DND-41 (cell line): ENCODE measurements around the gene SYDE2.
A peak's percentile ranks its signal among the peaks of the same experiment; 100 is the strongest.

Experiments used
- ATAC-seq: fragments of 200-7000 bp; cut with Tn5 transposase; 3 replicates; pipeline ENCODE4 v1.9.1; 2021; ENCODE audit warnings: low read depth; ENCODE audit not compliant: insufficient read depth
- DNase-seq: peaks from one replicate; pipeline ENCODE4 v3.0.0-alpha.2; 2020
- H2AFZ ChIP-seq: 2 replicates; pipeline ENCODE4 v1.6.0; 2012; ENCODE audit warnings: low read depth, low read length
- H3K27ac ChIP-seq: 2 replicates; pipeline ENCODE4 v1.5.1; 2012; ENCODE audit warnings: low read length, inconsistent platforms
- H3K27me3 ChIP-seq: fragments of 200-600 bp; sonication (generic); 2 replicates; pipeline ENCODE4 v1.6.0; 2012; ENCODE audit warnings: low read length, mild to moderate bottlenecking, inconsistent platforms; ENCODE audit not compliant: insufficient read depth, poor library complexity
- H3K36me3 ChIP-seq: 2 replicates; pipeline ENCODE4 v1.5.1; 2012; ENCODE audit warnings: low read length, inconsistent platforms; ENCODE audit not compliant: insufficient read depth
- H3K4me1 ChIP-seq: 2 replicates; pipeline ENCODE4 v1.5.1; 2012; ENCODE audit warnings: mild to moderate bottlenecking, low read length; ENCODE audit not compliant: insufficient read depth
- H3K4me2 ChIP-seq: 2 replicates; pipeline ENCODE4 v1.6.0; 2012; ENCODE audit warnings: mild to moderate bottlenecking, moderate library complexity, low read length, inconsistent platforms; ENCODE audit not compliant: insufficient read depth
- H3K4me3 ChIP-seq, 2 experiments: fragments of 200-600 bp in 1 of 2; shearing (Covaris generic) in 1 of 2; 2 replicates each; pipeline ENCODE4 v1.5.1; 2012 to 2016; ENCODE audit warnings: inconsistent platforms in 2 of 2, low read length in 2 of 2, mild to moderate bottlenecking in 2 of 2, low read depth in 1 of 2, moderate library complexity in 1 of 2
- H3K79me2 ChIP-seq: 2 replicates; pipeline ENCODE4 v1.6.0; 2012; ENCODE audit warnings: low read length, inconsistent platforms; ENCODE audit not compliant: insufficient read depth
- H3K9ac ChIP-seq: 2 replicates; pipeline ENCODE4 v1.6.0; 2012; ENCODE audit warnings: low read depth, mild to moderate bottlenecking, inconsistent platforms, low read length, moderate library complexity
- H3K9me3 ChIP-seq: 2 replicates; pipeline ENCODE4 v1.5.1; 2012; ENCODE audit warnings: low read length, moderate library complexity, mild to moderate bottlenecking, inconsistent platforms; ENCODE audit not compliant: insufficient read depth, severe bottlenecking
- H4K20me1 ChIP-seq: 2 replicates; pipeline ENCODE4 v1.6.0; 2012; ENCODE audit warnings: low read length; ENCODE audit not compliant: insufficient read depth
- EZH2 ChIP-seq: IDR thresholded peaks from 3 replicates; pipeline ENCODE4 v1.6.1; 2012; ENCODE audit warnings: borderline replicate concordance, low read depth, mild to moderate bottlenecking, moderate library complexity, low read length, inconsistent platforms; ENCODE audit not compliant: severe bottlenecking
- TF ChIP-seq, protein P1 (sequence below): IDR thresholded peaks from 2 replicates; pipeline ENCODE4 v1.5.1; 2012; ENCODE audit warnings: borderline replicate concordance, low read length, moderate library complexity, mild to moderate bottlenecking; ENCODE audit not compliant: poor library complexity, severe bottlenecking; ENCODE audit errors: extremely low read depth

Gene SYDE2

DNA sequence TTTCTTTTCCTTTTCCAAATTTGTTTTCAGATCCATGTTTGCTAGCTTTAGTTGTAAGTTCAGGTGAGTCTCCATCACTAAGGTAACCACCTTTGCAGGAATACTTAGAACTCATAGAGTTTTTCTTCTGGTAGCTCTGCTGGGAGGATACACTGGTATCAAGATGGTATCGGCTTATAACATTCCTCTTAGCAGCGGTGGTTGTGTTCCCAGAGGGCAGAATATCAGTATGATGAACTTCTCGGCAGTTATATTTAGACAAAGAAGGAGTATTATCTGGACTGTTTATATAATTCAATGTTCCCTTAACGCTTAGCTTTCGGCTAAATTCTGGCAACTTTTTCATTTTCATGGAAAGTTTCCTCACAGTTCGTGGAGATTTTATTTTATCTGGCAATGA, 18.1 kb downstream of the SYDE2 start:
- Histone ChIP-seq H4K20me1 (no peaks in the 10 kb centered on the region), H3K9ac (no peak overlapping the region), H2AFZ (no peak overlapping the region), H3K4me2 (no peak overlapping the region), H3K36me3 (no peaks in the 10 kb centered on the region), H3K4me1 (peaks cover 15% of the 10 kb centered on the region), H3K4me3 (no peak overlapping the region), H3K79me2 (no peaks in the 10 kb centered on the region), H3K27ac (no peak overlapping the region), H3K27me3 (no peaks in the 10 kb centered on the region), H3K9me3 (no peaks in the 10 kb centered on the region)
- DNase-seq (no peak), ATAC-seq (no peak)
- TF ChIP-seq, protein P1, sequence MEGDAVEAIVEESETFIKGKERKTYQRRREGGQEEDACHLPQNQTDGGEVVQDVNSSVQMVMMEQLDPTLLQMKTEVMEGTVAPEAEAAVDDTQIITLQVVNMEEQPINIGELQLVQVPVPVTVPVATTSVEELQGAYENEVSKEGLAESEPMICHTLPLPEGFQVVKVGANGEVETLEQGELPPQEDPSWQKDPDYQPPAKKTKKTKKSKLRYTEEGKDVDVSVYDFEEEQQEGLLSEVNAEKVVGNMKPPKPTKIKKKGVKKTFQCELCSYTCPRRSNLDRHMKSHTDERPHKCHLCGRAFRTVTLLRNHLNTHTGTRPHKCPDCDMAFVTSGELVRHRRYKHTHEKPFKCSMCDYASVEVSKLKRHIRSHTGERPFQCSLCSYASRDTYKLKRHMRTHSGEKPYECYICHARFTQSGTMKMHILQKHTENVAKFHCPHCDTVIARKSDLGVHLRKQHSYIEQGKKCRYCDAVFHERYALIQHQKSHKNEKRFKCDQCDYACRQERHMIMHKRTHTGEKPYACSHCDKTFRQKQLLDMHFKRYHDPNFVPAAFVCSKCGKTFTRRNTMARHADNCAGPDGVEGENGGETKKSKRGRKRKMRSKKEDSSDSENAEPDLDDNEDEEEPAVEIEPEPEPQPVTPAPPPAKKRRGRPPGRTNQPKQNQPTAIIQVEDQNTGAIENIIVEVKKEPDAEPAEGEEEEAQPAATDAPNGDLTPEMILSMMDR: no peak
- no peak for TF ChIP-seq EZH2

DNA sequence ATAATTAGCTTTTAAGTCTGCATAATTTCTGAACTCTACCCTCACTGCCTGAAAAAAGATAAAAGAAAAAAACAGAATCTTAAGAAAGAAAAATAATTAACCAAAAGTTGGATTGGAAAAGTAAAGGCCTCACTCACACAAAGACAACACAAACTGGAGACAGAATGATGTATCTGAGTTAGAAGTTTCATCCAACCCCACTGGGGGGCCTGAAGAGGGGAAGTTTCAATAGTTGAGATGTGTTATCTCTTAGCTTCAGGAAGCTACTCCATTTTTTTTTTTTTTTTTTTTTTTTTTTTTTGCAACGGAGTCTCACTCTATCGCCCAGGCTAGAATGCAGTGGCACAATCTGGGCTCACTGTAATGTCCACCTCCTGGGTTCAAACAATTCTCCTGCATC, 19.9 kb downstream of the SYDE2 start:
- no peak overlapping the region for H3K27ac ChIP-seq
- no peak for DNase-seq
- no peak for ATAC-seq
- H3K9ac ChIP-seq: no peak overlapping the region
- H3K4me1 ChIP-seq: peaks cover 15% of the 10 kb centered on the region
- TF ChIP-seq, protein P1: no peak
- no peak for TF ChIP-seq EZH2
- no peaks in the 10 kb centered on the region for H3K27me3 ChIP-seq
- no peaks in the 10 kb centered on the region for H3K9me3 ChIP-seq
- H3K79me2 ChIP-seq: no peaks in the 10 kb centered on the region
- H3K36me3 ChIP-seq: no peaks in the 10 kb centered on the region
- no peak overlapping the region for H3K4me2 ChIP-seq
- no peaks in the 10 kb centered on the region for H4K20me1 ChIP-seq
- no peak overlapping the region for H2AFZ ChIP-seq
- no peak overlapping the region for H3K4me3 ChIP-seq

DNA sequence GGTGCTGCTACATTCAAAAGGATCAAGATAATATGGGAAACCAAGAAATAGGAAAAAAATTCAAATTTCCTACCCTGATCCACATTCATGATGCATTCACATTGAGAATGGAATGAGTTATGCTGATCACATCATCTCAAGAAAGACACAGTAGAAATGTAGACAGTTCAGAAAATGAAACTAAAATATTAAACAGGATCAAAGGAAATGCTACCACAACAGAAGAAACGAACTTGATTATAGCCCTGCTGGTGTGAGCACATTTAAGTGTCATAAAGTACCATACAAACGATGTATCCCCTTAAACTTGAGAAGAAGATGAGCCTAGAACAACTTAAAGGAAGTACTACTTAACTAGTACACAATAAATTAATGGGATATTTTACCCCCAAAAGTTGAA, 21.3 kb downstream of the SYDE2 start:
- Histone ChIP-seq H4K20me1 (no peaks in the 10 kb centered on the region), H3K9me3 (no peaks in the 10 kb centered on the region), H3K36me3 (no peaks in the 10 kb centered on the region), H3K4me1 (peaks cover 15% of the 10 kb centered on the region), H3K4me3 (peak overlapping the region in 1 of 2 experiments; percentile 35; a peak in 1 of 4 replicates), H2AFZ (peak overlapping the region; percentile 71), H3K79me2 (no peaks in the 10 kb centered on the region), H3K4me2 (peak overlapping the region; percentile 51), H3K27me3 (no peaks in the 10 kb centered on the region), H3K27ac (peak overlapping the region; percentile 48), H3K9ac (peak overlapping the region; percentile 25)
- ATAC-seq (peak; percentile 99), DNase-seq (no peak)
- no peak for TF ChIP-seq EZH2
- TF ChIP-seq, protein P1: no peak

DNA sequence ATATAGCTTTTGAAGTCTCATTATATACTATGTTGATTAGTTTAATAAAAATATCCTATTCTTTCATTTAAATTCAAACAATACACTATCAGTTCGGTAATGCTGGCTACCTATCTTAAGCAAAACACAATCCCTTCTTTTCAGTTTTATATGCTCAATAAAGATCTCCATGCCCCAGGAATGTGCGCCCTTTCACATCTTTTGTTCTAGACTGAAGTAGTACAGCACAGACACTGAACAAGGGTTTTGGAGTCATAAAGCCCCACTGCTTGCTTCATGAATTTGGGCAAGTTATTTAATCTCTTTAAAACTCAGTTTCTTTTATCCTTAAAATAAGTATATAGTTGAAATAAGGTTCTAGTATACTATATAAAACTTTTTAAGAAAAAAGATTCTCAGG, 22.4 kb downstream of the SYDE2 start:
- H3K9ac ChIP-seq: no peak overlapping the region
- H3K79me2 ChIP-seq: no peaks in the 10 kb centered on the region
- no peak overlapping the region for H3K27ac ChIP-seq
- H3K27me3 ChIP-seq: no peaks in the 10 kb centered on the region
- no peak overlapping the region for H3K4me2 ChIP-seq
- no peak for TF ChIP-seq EZH2
- TF ChIP-seq, protein P1: no peak
- H3K4me3 ChIP-seq: no peak overlapping the region
- H3K9me3 ChIP-seq: no peaks in the 10 kb centered on the region
- no peak overlapping the region for H2AFZ ChIP-seq
- no peak for ATAC-seq
- DNase-seq: no peak
- peaks cover 15% of the 10 kb centered on the region for H3K4me1 ChIP-seq
- H4K20me1 ChIP-seq: no peaks in the 10 kb centered on the region
- no peaks in the 10 kb centered on the region for H3K36me3 ChIP-seq
